ENCODE data around the gene KCNH1.

The KCNH1 gene

GRCh38 chr1:210755991-210756659, 377.8 kb downstream of the KCNH1 start:
- no peak for DNase-seq (ENCODE audit: low read depth in 2 of 2)

DNA sequence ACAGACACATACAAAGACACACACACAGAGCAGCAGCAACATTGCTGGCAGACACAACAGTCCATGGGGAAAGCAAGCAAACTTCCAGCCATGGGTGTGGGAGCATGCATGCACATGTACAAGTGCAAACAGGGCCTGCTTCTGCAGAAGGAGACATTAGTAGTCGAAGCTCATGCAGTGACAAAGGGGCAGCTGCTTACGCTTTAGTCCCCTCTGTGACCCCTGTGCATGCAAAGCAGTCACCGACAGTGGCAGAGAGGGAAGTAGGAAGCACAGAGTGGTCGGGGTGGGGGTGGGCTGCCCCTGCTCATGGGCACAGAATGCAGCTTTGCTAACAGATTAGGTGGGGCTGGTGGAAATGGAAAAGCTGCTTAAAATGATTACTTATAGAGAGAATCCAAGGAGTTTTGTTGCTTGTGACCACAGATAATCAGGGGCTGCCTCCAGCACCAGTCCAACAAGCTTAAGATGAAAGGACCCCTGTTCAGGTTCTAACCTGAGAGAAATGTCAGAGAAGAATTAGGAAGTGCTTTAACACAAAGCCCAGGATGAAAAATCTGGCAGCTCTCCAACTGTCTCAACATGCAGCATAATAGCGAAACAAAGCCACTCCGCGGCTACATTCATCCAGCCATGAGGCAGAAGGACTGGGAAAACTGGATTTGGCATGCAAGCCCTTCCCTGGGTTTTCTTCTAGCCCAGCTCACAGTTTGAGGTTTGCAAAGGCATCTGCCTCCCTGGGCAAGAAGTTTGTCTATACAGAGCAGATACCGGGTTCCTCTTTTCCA, 378.9 kb downstream of the KCNH1 start:
- no peak for DNase-seq (ENCODE audit: low read depth in 2 of 2)

- DNase-seq (ENCODE audit: low read depth in 2 of 2), result no peak
Measured at GRCh38 chr1:210751911-210752310, 382.0 kb downstream of the KCNH1 start.

DNA sequence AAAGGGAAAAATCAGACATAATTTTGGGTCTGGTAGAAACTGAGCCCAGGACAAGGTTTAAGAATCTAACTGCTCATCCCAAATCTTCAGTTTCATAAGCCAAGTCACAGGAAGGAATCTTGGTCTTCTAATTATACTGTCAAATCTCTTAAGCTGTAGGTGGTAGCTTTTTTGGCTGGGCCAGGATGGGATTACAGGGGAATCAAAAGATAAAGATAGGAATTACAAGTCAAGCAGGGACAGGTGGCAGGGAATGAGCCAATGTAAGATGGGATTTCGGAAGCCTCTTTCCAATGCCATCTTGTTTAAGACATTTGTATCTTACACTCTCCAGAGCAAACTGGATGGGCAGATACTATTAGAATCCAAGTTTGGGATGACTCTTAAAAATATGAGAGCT, 383.5 kb downstream of the KCNH1 start:
- DNase-seq (ENCODE audit: low read depth in 2 of 2), result no peak

GRCh38 chr1:210748796-210749195, 385.2 kb downstream of the KCNH1 start:
- DNase-seq (ENCODE audit: low read depth in 2 of 2), result no peak

GRCh38 chr1:210747890-210748289, 386.1 kb downstream of the KCNH1 start:
- DNase-seq (ENCODE audit: low read depth in 2 of 2), result no peak

- DNase-seq (ENCODE audit: low read depth in 2 of 2), result no peak
Measured at GRCh38 chr1:210747112-210747511, 386.8 kb downstream of the KCNH1 start.

- DNase-seq (ENCODE audit: low read depth in 2 of 2), result no peak
Measured at GRCh38 chr1:210746024-210746731, 387.8 kb downstream of the KCNH1 start.

DNA sequence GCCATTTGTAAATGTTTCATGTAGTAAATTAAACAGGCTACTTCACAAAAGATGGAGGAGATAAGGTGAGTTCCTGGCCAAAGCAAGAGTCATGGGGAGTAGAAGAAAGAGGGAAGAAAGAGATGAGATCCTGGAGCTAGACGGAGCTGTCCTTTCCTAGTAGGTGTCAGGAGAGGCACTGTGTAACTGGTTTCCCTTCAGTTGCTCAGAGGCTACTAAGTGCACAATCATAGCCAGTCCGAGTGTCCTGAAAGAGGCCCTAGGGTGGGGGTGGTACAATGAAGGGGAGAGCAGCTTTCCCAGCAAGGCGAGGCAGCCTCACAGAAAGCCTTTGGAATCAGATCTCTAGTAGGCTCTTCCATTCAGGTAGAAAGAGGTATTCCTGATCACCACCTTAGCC, 390.9 kb downstream of the KCNH1 start:
- DNase-seq (ENCODE audit: low read depth in 2 of 2), result no peak

- DNase-seq (ENCODE audit: low read depth in 2 of 2), result no peak
Measured at GRCh38 chr1:210741564-210741963, 392.4 kb downstream of the KCNH1 start.

DNA sequence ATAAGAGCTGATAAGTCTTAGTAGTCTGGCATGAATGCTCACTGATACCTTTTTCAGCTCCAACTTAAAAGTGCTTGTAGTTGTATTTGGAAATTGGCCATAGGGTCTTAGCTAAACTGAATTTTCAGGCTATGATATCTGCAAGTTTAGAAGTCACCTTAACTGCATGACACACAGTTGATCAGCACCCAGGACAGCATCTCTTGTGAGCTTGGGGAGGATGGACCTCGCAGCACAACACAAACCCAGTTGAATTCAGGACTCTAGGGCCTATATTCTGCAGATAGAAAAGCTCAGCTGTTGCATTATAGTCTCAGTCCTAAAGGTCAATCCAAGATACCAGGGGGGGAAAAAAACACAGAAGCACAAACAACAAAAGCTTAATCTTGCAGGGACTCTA, 394.3 kb downstream of the KCNH1 start:
- no peak for DNase-seq (ENCODE audit: low read depth in 2 of 2)

DNA sequence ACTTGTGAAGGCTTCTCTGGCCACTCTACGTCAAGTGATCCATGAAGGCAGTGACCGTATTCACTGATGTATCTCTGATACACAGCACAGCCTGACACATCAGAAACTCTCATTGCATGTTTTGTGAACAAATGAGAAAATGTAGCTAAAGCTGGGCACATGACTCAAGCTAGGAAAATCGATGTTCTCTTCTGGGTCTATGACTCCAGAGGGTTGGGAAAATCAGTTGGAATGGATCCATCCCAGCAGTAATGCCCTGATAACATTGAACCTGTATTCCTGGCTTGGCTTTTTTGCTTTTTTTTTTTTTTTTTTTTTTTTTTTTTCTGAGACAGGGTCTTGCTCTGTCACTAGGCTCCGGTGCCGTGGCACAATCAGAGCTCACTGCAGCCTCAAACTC, 395.7 kb downstream of the KCNH1 start:
- no peak for DNase-seq (ENCODE audit: low read depth in 2 of 2)

- no peak for DNase-seq (ENCODE audit: low read depth in 2 of 2)
Measured at GRCh38 chr1:210736713-210737112, 397.2 kb downstream of the KCNH1 start.

GRCh38 chr1:210731597-210731996, 402.4 kb downstream of the KCNH1 start:
- no peak for DNase-seq (ENCODE audit: low read depth in 2 of 2)

GRCh38 chr1:210731193-210731592, 402.8 kb downstream of the KCNH1 start:
- no peak for DNase-seq (ENCODE audit: low read depth in 2 of 2)

- no peak for DNase-seq (ENCODE audit: low read depth in 2 of 2)
Measured at GRCh38 chr1:210730023-210730422, 403.9 kb downstream of the KCNH1 start.

DNA sequence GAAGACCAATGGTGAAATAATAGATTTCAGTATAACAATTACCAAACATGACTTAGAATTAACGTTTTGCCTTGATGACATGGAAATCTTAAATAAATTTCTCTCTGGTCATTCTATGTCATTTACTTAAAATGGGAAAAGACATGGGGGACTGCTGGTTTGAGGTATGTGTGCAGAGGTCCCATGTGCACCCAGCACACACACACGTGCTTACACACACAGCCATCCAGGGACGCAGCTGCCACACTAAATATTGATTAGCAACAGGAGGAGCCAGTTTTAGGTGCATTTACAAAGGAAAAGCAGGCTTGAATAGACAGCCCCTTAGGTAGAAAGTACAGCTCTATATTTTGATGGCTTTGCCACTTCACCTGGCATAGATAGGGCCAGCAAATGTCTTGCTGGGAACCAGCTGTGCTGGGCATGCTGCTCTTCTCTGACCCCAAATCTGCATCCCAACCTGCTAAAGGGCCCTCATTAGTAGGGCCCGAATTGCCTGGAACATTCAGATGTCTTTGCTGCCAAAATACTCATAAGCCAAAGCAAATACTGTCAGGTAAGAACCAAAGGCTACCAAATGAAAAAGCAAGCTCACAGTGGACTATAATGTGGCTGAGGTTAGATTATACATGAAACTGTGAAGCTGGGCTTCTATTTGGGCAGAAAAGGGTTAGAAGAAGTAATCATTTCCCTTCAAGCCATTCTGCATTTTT, 405.4 kb downstream of the KCNH1 start:
- DNase-seq (ENCODE audit: low read depth in 2 of 2), result no peak

DNA sequence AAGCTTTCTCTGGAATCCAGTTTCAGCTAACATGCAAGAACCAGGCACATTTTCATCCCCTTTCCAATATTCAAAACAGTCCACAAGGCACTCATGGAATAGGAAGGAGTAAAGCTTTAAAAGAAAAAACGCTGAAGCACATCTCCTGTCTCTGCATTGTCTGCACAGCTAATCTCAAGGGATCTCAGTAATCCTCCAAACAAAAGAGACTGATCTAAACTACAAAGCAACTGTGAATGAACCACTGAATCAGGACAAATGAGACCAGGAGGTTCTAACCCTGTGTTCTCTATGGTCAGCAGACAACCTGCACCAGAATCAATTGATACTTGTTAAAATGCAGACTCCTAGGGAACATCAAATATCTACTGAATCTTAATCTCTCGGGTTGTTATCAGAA, 406.2 kb downstream of the KCNH1 start:
- DNase-seq (ENCODE audit: low read depth in 2 of 2), result no peak

DNA sequence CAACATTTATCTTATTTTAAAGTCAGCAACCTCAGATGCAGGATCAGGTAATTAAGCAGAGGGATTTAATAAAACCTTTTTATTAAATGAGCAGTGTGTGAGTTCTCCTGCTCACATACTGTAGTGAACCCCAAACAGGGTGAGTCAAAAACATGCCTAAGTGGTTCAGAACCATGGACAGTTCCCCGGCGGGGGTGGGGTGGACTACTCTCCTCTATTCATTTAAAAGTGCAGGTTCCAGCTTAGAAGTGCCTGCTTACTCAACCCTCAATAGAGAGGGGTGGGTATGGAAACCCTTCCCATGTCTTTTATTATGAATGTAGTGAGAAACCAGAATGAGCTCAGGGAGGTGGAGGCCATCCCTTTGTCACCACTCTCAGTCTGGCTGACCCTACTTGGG, 407.3 kb downstream of the KCNH1 start:
- peak; percentile 0 to 6 for DNase-seq (ENCODE audit: low read depth in 2 of 2)

DNA sequence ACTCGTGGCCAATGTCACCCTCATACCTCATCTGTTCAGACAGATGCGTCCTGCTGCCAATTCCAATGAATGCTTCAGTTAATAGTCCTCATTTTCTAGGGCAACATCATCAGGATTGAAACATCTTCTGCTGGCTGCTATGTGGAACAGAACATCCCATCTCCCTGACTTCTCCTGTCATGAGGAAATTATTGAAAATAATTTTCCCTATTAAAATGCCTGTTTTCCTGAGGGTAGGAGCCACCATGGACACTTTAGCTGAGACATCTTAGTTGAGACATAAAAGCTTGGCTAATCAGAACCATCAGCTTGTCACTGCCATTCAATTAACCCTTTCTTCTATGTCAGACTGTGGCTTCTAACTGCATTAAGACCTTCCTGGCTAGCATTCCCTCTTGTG, 409.2 kb downstream of the KCNH1 start:
- no peak for DNase-seq (ENCODE audit: low read depth in 2 of 2)

DNA sequence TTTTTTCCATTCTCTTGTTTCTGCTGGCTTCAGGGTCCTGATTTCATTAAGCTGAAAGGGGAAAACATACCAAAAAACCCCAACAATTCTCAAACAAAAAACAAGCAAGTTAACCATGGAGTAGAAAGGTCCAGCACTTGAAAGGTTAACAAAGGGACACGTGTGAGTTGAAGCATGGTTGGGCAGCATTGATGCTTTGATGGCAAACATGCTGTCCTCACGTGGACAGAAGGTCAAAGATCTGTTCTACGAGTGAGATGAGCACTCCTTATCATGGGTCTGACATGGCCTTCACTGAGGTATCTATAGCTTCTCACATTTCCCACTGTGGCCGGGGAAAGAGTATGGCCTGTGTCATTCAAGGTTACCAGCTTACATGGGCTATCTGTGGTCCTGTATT, 410.3 kb downstream of the KCNH1 start:
- DNase-seq (ENCODE audit: low read depth in 2 of 2), result no peak

DNA sequence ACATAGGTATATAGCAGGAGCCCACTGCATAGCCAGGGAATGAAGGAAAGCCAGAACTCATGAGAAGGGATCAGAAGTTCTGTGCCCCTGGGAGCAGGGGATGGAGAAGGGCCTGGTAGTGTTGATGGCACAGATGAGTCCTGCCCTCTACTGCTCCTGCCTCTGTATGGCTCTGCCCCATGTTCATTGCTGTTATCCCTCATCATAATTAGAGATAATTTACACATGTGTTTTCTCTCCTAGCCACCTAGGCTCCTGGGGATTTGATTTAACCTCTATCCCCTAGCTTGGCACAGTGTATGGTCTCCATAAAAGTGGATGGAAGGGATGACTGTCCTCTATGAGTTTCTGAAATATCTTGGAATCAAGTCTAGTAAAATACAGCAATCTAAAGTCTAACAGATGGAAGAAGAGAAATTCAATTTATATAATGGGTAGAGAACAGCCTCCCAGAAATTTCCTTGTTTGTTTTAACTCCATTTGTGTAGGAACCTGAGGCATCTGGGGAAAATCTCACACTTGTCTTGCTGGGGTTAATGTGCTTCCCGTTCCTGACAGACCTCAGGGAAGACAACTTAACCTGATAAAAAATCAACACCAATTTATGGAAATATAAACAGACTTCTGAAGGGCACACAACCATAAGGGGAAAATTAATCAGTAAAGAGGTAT, 411.4 kb downstream of the KCNH1 start:
- no peak for DNase-seq (ENCODE audit: low read depth in 2 of 2)

All from fibroblast of skin of left biceps (primary cell).